K562 (cell line): ENCODE results near the gene ADAMTS14. TPM values are rescaled to one million over a fixed set of nuclear protein-coding genes. Genes with fewer than 3 reads are reported as not detected.

Experiments
- ATAC-seq: fragments of 200-7000 bp; cut with Tn5 transposase; 3 replicates; pipeline ENCODE4 v1.9.1; 2020; ENCODE audit warnings: moderate library complexity
- BruUV-seq: library from RNA; stranded (reverse); fragments of 400-500 nt; replicated peaks from 2 replicates; lab custom pipeline; 2021; lab: Mats Ljungman, UMichigan
- CTCF ChIA-PET: fragments of 300-600 bp; formaldehyde crosslinking; extraction: SDS; loops from one replicate; lab custom pipeline; 2021; ENCODE audit warnings: low intra/inter-chr PET ratio; lab: Yijun Ruan, JAX
- POLR2A ChIA-PET: fragments of 300-600, 350-650 bp; sonication (Branson Sonifier 250); formaldehyde crosslinking; extraction: SDS; loops from one replicate; lab custom pipeline; 2021; ENCODE audit warnings: antibody characterized with exemption, inconsistent platforms; lab: Yijun Ruan, JAX
- DNase-seq, 4 experiments: peaks; one replicate each; pipeline versions ENCODE4 v3.0.0 to v3.0.0-alpha.2; 2011 to 2018; ENCODE audit warnings: low spot score in 3 of 4, mixed read lengths in 3 of 4; ENCODE audit errors: extremely low read depth in 1 of 4
- FAIRE-seq: peaks from 2 replicates; lab custom pipeline; 2011; peaks lifted over from hg19 to GRCh38; lab: Jason Lieb, UNC
- H2AFZ ChIP-seq: 2 replicates; pipeline ENCODE4 v1.6.0; 2011; ENCODE audit warnings: low read depth, low read length, control low read depth, inconsistent platforms
- H3K27ac ChIP-seq: fragments of 200-600 bp; 3 replicates; pipeline ENCODE4 v1.8.0; 2011; ENCODE audit warnings: low read depth, mild to moderate bottlenecking, control low read depth, inconsistent platforms, low read length, moderate library complexity, mixed read lengths; ENCODE audit errors: extremely low read depth
- H3K27me3 ChIP-seq, 2 experiments: fragments of 300-600 bp in 1 of 2; 2 replicates in 1 of 2; 3 replicates in 1 of 2; pipeline versions ENCODE4 v1.6.0 to v1.8.0; 2011; ENCODE audit warnings: inconsistent platforms in 2 of 2, low read length in 2 of 2, mild to moderate bottlenecking in 1 of 2, mixed read lengths in 1 of 2, moderate library complexity in 1 of 2; ENCODE audit not compliant: control insufficient read depth in 2 of 2, insufficient read depth in 2 of 2
- H3K36me3 ChIP-seq: fragments of 300-600 bp; 3 replicates; pipeline ENCODE4 v1.8.0; 2011; ENCODE audit warnings: mild to moderate bottlenecking, low read length, inconsistent platforms; ENCODE audit not compliant: control insufficient read depth, insufficient read depth
- H3K4me1 ChIP-seq, 2 experiments: fragments of 200-600 bp in 1 of 2; replicated peaks in 1 of 2; 2 replicates in 1 of 2; 3 replicates in 1 of 2; pipeline versions ENCODE4 v1.5.1 to v1.8.0; 2011; ENCODE audit warnings: inconsistent platforms in 2 of 2, low read length in 2 of 2, mild to moderate bottlenecking in 1 of 2, mixed read lengths in 1 of 2, moderate library complexity in 1 of 2; ENCODE audit not compliant: control insufficient read depth in 2 of 2, insufficient read depth in 2 of 2
- H3K4me2 ChIP-seq: 2 replicates; pipeline ENCODE4 v1.6.1; 2011; ENCODE audit warnings: low read length, control low read depth, inconsistent platforms, mixed read lengths; ENCODE audit not compliant: insufficient read depth
- H3K4me3 ChIP-seq: fragments of 200-600 bp; sonication (generic), shearing (Covaris generic); 2 replicates; pipeline ENCODE4 v1.5.1; 2016; ENCODE audit warnings: control low read depth, inconsistent platforms
- H3K79me2 ChIP-seq: fragments of 200-600 bp; 3 replicates; pipeline ENCODE4 v1.8.0; 2011; ENCODE audit warnings: low read length, inconsistent platforms; ENCODE audit not compliant: control insufficient read depth, insufficient read depth
- H3K9ac ChIP-seq, 2 experiments: 2 replicates each; pipeline versions ENCODE4 v1.6.0 to v1.6.1; 2011; ENCODE audit warnings: low read depth in 2 of 2, low read length in 2 of 2, control low read depth in 1 of 2, inconsistent platforms in 1 of 2, mild to moderate bottlenecking in 1 of 2, mixed read lengths in 1 of 2; ENCODE audit not compliant: insufficient read depth in 1 of 2
- H3K9me1 ChIP-seq: one replicate; pipeline ENCODE4 v1.6.0; 2011; ENCODE audit warnings: inconsistent platforms, mild to moderate bottlenecking, low read length, moderate library complexity; ENCODE audit not compliant: control insufficient read depth, insufficient read depth
- H3K9me3 ChIP-seq: replicated peaks from 2 replicates; pipeline ENCODE4 v1.5.1; 2011; ENCODE audit warnings: low read depth, low read length, inconsistent platforms; ENCODE audit not compliant: control insufficient read depth, insufficient read depth
- H4K20me1 ChIP-seq: replicated peaks from 2 replicates; pipeline ENCODE4 v1.6.1; 2011; ENCODE audit warnings: low read length, inconsistent platforms, mixed read lengths; ENCODE audit not compliant: control insufficient read depth, insufficient read depth
- EGR1 ChIP-seq: fragments of 450-650 bp; conservative IDR thresholded peaks from 2 replicates; pipeline ENCODE4 v1.6.1; 2017; ENCODE audit warnings: mild to moderate bottlenecking
- ESRRA ChIP-seq: fragments of 450-650 bp; IDR thresholded peaks from 2 replicates; pipeline ENCODE4 v1.6.1; 2014; ENCODE audit warnings: low read depth, mild to moderate bottlenecking, moderate library complexity, borderline replicate concordance
- JUND ChIP-seq, 2 experiments: IDR thresholded peaks; 2 replicates in 1 of 2; 3 replicates in 1 of 2; pipeline ENCODE4 v1.6.1; 2011; ENCODE audit warnings: borderline replicate concordance in 2 of 2, low read depth in 2 of 2, low read length in 2 of 2, improper control_type of control experiment in 1 of 2, missing biosample characterization in 1 of 2, missing genetic modification characterization in 1 of 2, missing genetic modification reagents in 1 of 2
- MCM2 ChIP-seq: fragments of 450-650 bp; IDR thresholded peaks from 2 replicates; pipeline ENCODE4 v1.6.1; 2017; ENCODE audit warnings: low read depth, mild to moderate bottlenecking
- POLR2G ChIP-seq: fragments of 200-400 bp; formaldehyde crosslinking; IDR thresholded peaks from 2 replicates; pipeline ENCODE4 v1.6.1; 2017; ENCODE audit warnings: low read depth, mild to moderate bottlenecking, antibody characterized with exemption, low read length, moderate library complexity
- YY1 ChIP-seq, 3 experiments: IDR thresholded peaks; 2 replicates each; pipeline ENCODE4 v1.6.1; 2011; ENCODE audit warnings: low read length in 2 of 3, mild to moderate bottlenecking in 2 of 3, moderate library complexity in 2 of 3, borderline replicate concordance in 1 of 3, control low read depth in 1 of 3, low read depth in 1 of 3; ENCODE audit not compliant: insufficient read depth in 3 of 3, insufficient replicate concordance in 2 of 3, control insufficient read depth in 1 of 3, insufficient read length in 1 of 3; ENCODE audit errors: extremely low read depth in 1 of 3
- ZBTB17 ChIP-seq: fragments of 450-650 bp; formaldehyde crosslinking; IDR thresholded peaks from 2 replicates; pipeline ENCODE4 v1.4.0; 2020; ENCODE audit warnings: mild to moderate bottlenecking
- ZBTB33 ChIP-seq: sonication (generic); formaldehyde crosslinking; IDR thresholded peaks from 2 replicates; pipeline ENCODE4 v1.8.1; 2023; ENCODE audit warnings: mild to moderate bottlenecking, missing genetic modification reagents
- ZNF124 ChIP-seq: sonication (generic); formaldehyde crosslinking; IDR thresholded peaks from 2 replicates; pipeline ENCODE4 v1.8.1; 2022; ENCODE audit warnings: missing genetic modification reagents
- ZNF589 ChIP-seq: fragments of 200-800 bp; sonication (Bioruptor generic); IDR thresholded peaks from 2 replicates; pipeline ENCODE4 v1.6.1; 2016; ENCODE audit warnings: low read depth, missing genetic modification characterization, missing compliant biosample characterization
- WGBS: fragments of 100-300 bp; shearing (Covaris generic); methylation state at CpG from one replicate; pipeline ENCODE4 v1.1.6; 2016; ENCODE audit warnings: low coverage, mixed read lengths; ENCODE audit not compliant: insufficient coverage; ENCODE audit errors: missing lambda C conversion rate; 5-methylcytosine and 5-hydroxymethylcytosine counted together
- in situ Hi-C: fragments of 300-500 bp; cut with MboI; formaldehyde crosslinking; loops from 4 replicates; pipeline ENCODE4 v1.15.0; 2018; ENCODE audit warnings: inconsistent platforms, mixed read lengths
- intact Hi-C: fragments of 100-400 bp; cut with micrococcal nuclease; formaldehyde crosslinking; loops from 2 replicates; pipeline ENCODE4 v1.14.2; 2022
- polyA plus RNA-seq, 8 experiments: library from polyadenylated mRNA; depleted of rRNA in 4 of 8; stranded (reverse) in 5 of 8; unstranded in 3 of 8; fragments of >200 nt; fragmentation: Nextera tagmentation in 2 of 8; fragmentation: Illumina TruSeq in 1 of 8; extraction: Ambion mirVana in 2 of 8; extraction: Trizol in 1 of 8; gene quantifications; 2 replicates each; pipeline versions ENCODE4 v1.2.1 to v1.2.3, GENCODE V29; 2011 to 2014; ENCODE audit warnings: inconsistent platforms in 1 of 8, missing spikeins in 1 of 8
- total RNA-seq, 7 experiments: library from RNA; depleted of rRNA in 6 of 7; stranded (reverse); fragments of >200 nt in 6 of 7; fragmentation: Illumina TruSeq in 2 of 7; extraction: Trizol in 2 of 7; gene quantifications; 2 replicates each; pipeline versions ENCODE4 v1.2.1 to v1.2.3, GENCODE V29; 2011 to 2021; ENCODE audit warnings: low replicate concordance in 1 of 7

The ADAMTS14 gene
- total and polyA plus RNA-seq, 9 of the 15 experiments (the other 6 are each of a cell fraction or from before 2014, with no cell fraction given): 0.04 to 37.4 (median 15.9) TPM

GRCh38 chr10:70738761-70739121 lies 66.4 kb downstream of the ADAMTS14 start:
- H3K4me3 ChIP-seq: no peak overlapping the region
- H4K20me1 ChIP-seq: no peaks in the 10 kb centered on the region
- H3K36me3 ChIP-seq: peaks cover 92% of the 10 kb centered on the region
- no peak overlapping the region for H3K4me2 ChIP-seq
- no peak overlapping the region for H2AFZ ChIP-seq
- in situ Hi-C loops (no loop called here), intact Hi-C loops (no loop called here)
- H3K9me3 ChIP-seq: no peaks in the 10 kb centered on the region
- H3K27me3 ChIP-seq: no peaks in the 10 kb centered on the region
- ATAC-seq (no peak), DNase-seq (peak in 3 of 4 experiments; percentile 33 to 59 (median 54)), FAIRE-seq (no peak)
- H3K9ac ChIP-seq: peak overlapping the region in 1 of 2 experiments; percentile 41; a peak in 2 of 4 replicates
- no TSS peak for BruUV-seq
- POLR2A ChIA-PET: interaction anchor here (0.7 to 1.6 kb wide), 9 partner anchors 9 to 190 kb away, joined by 3 to 7 read pairs (median 3); no protein-coding TSS in a partner anchor
- H3K27ac ChIP-seq: no peak overlapping the region
- peaks cover 46 to 55% of the 10 kb centered on the region in 2 experiments for H3K4me1 ChIP-seq
- no peaks in the 10 kb centered on the region for H3K9me1 ChIP-seq
- 57% methylated on average over 12 of the region's 12 CpGs for WGBS
- H3K79me2 ChIP-seq: peaks cover 28% of the 10 kb centered on the region
- no peak for TF ChIP-seq YY1 (IDR thresholded peaks at IDR 0.05; ENCODE audit: borderline replicate concordance in 1 of 3, control insufficient read depth in 1 of 3, extremely low read depth in 1 of 3, insufficient read depth in 3 of 3, insufficient read length in 1 of 3, insufficient replicate concordance in 2 of 3, low read depth in 1 of 3, low read length in 2 of 3)
- TF ChIP-seq ZNF124: 0 out of 2 replicates have a peak, but pooled peaks have one; percentile 48
- TF ChIP-seq ZBTB17: no peak
- TF ChIP-seq ESRRA: 0 out of 2 replicates have a peak, but pooled peaks have one; percentile 24
- TF ChIP-seq JUND (IDR thresholded peaks at IDR 0.05; ENCODE audit: borderline replicate concordance, low read depth, low read length): 0 out of 2 replicates have a peak, but pooled peaks have one; percentile 0
- TF ChIP-seq JUND (tag; IDR thresholded peaks at IDR 0.05; ENCODE audit: borderline replicate concordance, low read depth, low read length): no peak
- TF ChIP-seq MCM2: no peak
- TF ChIP-seq POLR2G: 0 out of 2 replicates have a peak, but pooled peaks have one; percentile 31
- TF ChIP-seq EGR1: peak; percentile 59
- TF ChIP-seq ZBTB33 (CRISPR knock-in tag): peak; percentile 35; the same call in 1 of the 2 replicates
- TF ChIP-seq ZNF589 (CRISPR knock-in tag): 0 out of 2 replicates have a peak, but pooled peaks have one; percentile 48
- CTCF ChIA-PET: no interaction called here
